Vagina (tissue), 2 donors: ENCODE measurements around the gene ORM1.

Experiments
- POLR2AphosphoS5 ChIP-seq, 2 donors: sonication (generic); formaldehyde crosslinking; IDR thresholded peaks; one replicate each; pipeline ENCODE4 v1.9.0; 2017; ENCODE audit warnings: antibody characterized with exemption in 2 of 2, mild to moderate bottlenecking in 2 of 2, low read depth in 1 of 2; ENCODE audit not compliant: insufficient read depth in 1 of 2
- TF ChIP-seq, protein P1 (sequence below), 3 experiments: fragments of 450-650 bp in 2 of 3; fragments of 200-600 bp in 1 of 3; sonication (generic) in 1 of 3; IDR thresholded peaks; one replicate each; pipeline ENCODE4 v1.5.1; 2017 to 2019; ENCODE audit warnings: antibody characterized with exemption in 3 of 3, mild to moderate bottlenecking in 2 of 3, moderate library complexity in 2 of 3

DNA sequence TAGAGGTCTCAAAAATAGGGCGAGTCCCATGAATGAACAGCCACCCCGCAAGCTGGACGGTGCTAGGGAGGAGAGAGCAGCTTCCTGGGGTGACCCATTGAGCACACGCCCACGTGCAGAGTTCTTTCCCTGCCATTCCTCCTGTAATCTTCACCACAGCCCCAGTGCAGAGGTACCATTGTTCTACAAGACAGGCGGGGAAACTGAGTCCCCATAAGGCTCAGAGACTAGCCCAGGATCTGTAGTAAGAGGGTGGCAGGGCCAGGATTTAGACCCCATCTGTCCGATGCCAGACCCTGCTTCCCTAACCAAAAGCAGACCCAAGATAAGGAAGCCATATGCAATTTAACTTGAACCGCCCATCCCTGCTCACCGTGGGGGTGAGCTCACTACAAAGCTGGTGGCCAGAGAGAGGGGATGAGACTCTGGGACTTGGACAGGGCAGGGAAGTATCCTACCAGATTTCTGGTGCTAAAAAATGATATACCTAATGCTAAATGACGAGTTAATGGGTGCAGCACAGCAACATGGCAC lies 36.7 kb upstream of the ORM1 start:
- TF ChIP-seq, protein P1, sequence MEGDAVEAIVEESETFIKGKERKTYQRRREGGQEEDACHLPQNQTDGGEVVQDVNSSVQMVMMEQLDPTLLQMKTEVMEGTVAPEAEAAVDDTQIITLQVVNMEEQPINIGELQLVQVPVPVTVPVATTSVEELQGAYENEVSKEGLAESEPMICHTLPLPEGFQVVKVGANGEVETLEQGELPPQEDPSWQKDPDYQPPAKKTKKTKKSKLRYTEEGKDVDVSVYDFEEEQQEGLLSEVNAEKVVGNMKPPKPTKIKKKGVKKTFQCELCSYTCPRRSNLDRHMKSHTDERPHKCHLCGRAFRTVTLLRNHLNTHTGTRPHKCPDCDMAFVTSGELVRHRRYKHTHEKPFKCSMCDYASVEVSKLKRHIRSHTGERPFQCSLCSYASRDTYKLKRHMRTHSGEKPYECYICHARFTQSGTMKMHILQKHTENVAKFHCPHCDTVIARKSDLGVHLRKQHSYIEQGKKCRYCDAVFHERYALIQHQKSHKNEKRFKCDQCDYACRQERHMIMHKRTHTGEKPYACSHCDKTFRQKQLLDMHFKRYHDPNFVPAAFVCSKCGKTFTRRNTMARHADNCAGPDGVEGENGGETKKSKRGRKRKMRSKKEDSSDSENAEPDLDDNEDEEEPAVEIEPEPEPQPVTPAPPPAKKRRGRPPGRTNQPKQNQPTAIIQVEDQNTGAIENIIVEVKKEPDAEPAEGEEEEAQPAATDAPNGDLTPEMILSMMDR (IDR thresholded peaks at IDR 0.05): no peak
- no peak for TF ChIP-seq POLR2AphosphoS5 (IDR thresholded peaks at IDR 0.05; ENCODE audit: insufficient read depth in 1 of 2, low read depth in 1 of 2)
